H9 (cell line): ENCODE data around the gene GPS1. TPM values are rescaled to one million over a fixed set of nuclear protein-coding genes. Genes with fewer than 3 reads are reported as not detected.

ENCODE experiments used
- DNase-seq: peaks from one replicate; pipeline ENCODE4 v3.0.0-alpha.2; 2017
- H2AFZ ChIP-seq: one replicate; pipeline ENCODE4 v1.6.1; 2013; ENCODE audit warnings: mild to moderate bottlenecking, low read length, control low read depth, moderate library complexity
- H2AK5ac ChIP-seq: 2 replicates; pipeline ENCODE4 v1.6.1; 2013; ENCODE audit warnings: low read length, control low read depth, mixed read lengths; ENCODE audit not compliant: insufficient read length
- H2BK120ac ChIP-seq: one replicate; pipeline ENCODE4 v1.6.1; 2013; ENCODE audit warnings: low read depth, mild to moderate bottlenecking, low read length, control low read depth, inconsistent platforms; ENCODE audit not compliant: poor library complexity, severe bottlenecking
- H2BK12ac ChIP-seq: 2 replicates; pipeline ENCODE4 v1.6.1; 2013; ENCODE audit warnings: low read length, control low read depth, mixed read lengths, low read depth; ENCODE audit not compliant: insufficient read length
- H2BK15ac ChIP-seq: 2 replicates; pipeline ENCODE4 v1.6.1; 2013; ENCODE audit warnings: low read depth, low read length, control low read depth
- H2BK20ac ChIP-seq: one replicate; pipeline ENCODE4 v1.6.1; 2013; ENCODE audit warnings: low read depth, mild to moderate bottlenecking, low read length, control low read depth, inconsistent platforms; ENCODE audit not compliant: poor library complexity, severe bottlenecking
- H2BK5ac ChIP-seq: 2 replicates; pipeline ENCODE4 v1.6.1; 2013; ENCODE audit warnings: low read length, control low read depth, mixed read lengths; ENCODE audit not compliant: insufficient read length
- H3K14ac ChIP-seq: 2 replicates; pipeline ENCODE4 v1.6.1; 2013; ENCODE audit warnings: low read length, control low read depth; ENCODE audit not compliant: insufficient read depth
- H3K18ac ChIP-seq: 2 replicates; pipeline ENCODE4 v1.6.1; 2013; ENCODE audit warnings: low read depth, mild to moderate bottlenecking, mixed read lengths, low read length, control low read depth; ENCODE audit not compliant: insufficient read length
- H3K23ac ChIP-seq: 2 replicates; pipeline ENCODE4 v1.6.1; 2013; ENCODE audit warnings: low read length, control low read depth, mixed read lengths, low read depth; ENCODE audit not compliant: insufficient read length
- H3K23me2 ChIP-seq: 2 replicates; pipeline ENCODE4 v1.6.1; 2013; ENCODE audit warnings: low read depth, mild to moderate bottlenecking, mixed read lengths, low read length, control low read depth; ENCODE audit not compliant: insufficient read length, poor library complexity, severe bottlenecking
- H3K27ac ChIP-seq: 2 replicates; pipeline ENCODE4 v1.5.1; 2013; ENCODE audit warnings: low read length, control low read depth, mixed read lengths, low read depth; ENCODE audit not compliant: insufficient read length
- H3K27me3 ChIP-seq: 2 replicates; pipeline ENCODE4 v1.6.1; 2013; ENCODE audit warnings: low read length, control low read depth, inconsistent platforms; ENCODE audit not compliant: insufficient read depth
- H3K4ac ChIP-seq: 2 replicates; pipeline ENCODE4 v1.6.1; 2013; ENCODE audit warnings: low read depth, mild to moderate bottlenecking, control low read depth, inconsistent platforms, low read length, moderate library complexity
- H3K4me1 ChIP-seq: 2 replicates; pipeline ENCODE4 v1.6.1; 2013; ENCODE audit warnings: low read length, control low read depth, inconsistent platforms; ENCODE audit not compliant: insufficient read depth
- H3K4me2 ChIP-seq: 2 replicates; pipeline ENCODE4 v1.6.1; 2013; ENCODE audit warnings: low read length, control low read depth, mixed read lengths; ENCODE audit not compliant: insufficient read length, insufficient read depth
- H3K56ac ChIP-seq: 2 replicates; pipeline ENCODE4 v1.6.1; 2013; ENCODE audit warnings: low read depth, mild to moderate bottlenecking, mixed read lengths, low read length, control low read depth; ENCODE audit not compliant: insufficient read length
- H3K79me1 ChIP-seq: 2 replicates; pipeline ENCODE4 v1.6.1; 2013; ENCODE audit warnings: low read depth, mild to moderate bottlenecking, moderate library complexity, low read length, control low read depth, inconsistent platforms; ENCODE audit not compliant: insufficient read depth, poor library complexity, severe bottlenecking
- H3K79me2 ChIP-seq: 2 replicates; pipeline ENCODE4 v1.6.1; 2013; ENCODE audit warnings: low read length, control low read depth, inconsistent platforms; ENCODE audit not compliant: insufficient read depth
- H3K9ac ChIP-seq: 2 replicates; pipeline ENCODE4 v1.6.1; 2013; ENCODE audit warnings: low read length, control low read depth, mixed read lengths; ENCODE audit not compliant: insufficient read length; ENCODE audit errors: extremely low read depth
- H3K9me3 ChIP-seq: one replicate; pipeline ENCODE4 v1.6.1; 2013; ENCODE audit warnings: low read depth, low read length, inconsistent platforms; ENCODE audit not compliant: control insufficient read depth
- H3T11ph ChIP-seq: one replicate; pipeline ENCODE4 v1.6.1; 2013; ENCODE audit warnings: mild to moderate bottlenecking, low read length, control low read depth, inconsistent platforms
- H4K20me1 ChIP-seq: one replicate; pipeline ENCODE4 v1.6.1; 2013; ENCODE audit not compliant: control insufficient read depth, insufficient read length, insufficient read depth
- H4K5ac ChIP-seq: 2 replicates; pipeline ENCODE4 v1.6.1; 2013; ENCODE audit warnings: low read depth, mild to moderate bottlenecking, mixed read lengths, low read length, control low read depth; ENCODE audit not compliant: insufficient read length
- H4K8ac ChIP-seq: replicated peaks from 2 replicates; pipeline ENCODE4 v1.6.1; 2013; ENCODE audit warnings: low read length, control low read depth, mixed read lengths, low read depth; ENCODE audit not compliant: insufficient read length
- H4K91ac ChIP-seq: 2 replicates; pipeline ENCODE4 v1.6.1; 2013; ENCODE audit warnings: low read depth, mild to moderate bottlenecking, moderate library complexity, mixed read lengths, low read length, control low read depth; ENCODE audit not compliant: insufficient read length
- H3K27ac Mint-ChIP-seq, 3 experiments: 2 replicates in 2 of 3; 3 replicates in 1 of 3; pipeline ENCODE4 v1.8.0; 2020 to 2021; ENCODE audit warnings: mixed read lengths in 3 of 3, mild to moderate bottlenecking in 1 of 3, moderate library complexity in 1 of 3
- H3K27me3 Mint-ChIP-seq: 2 replicates; pipeline ENCODE4 v1.8.0; 2021; ENCODE audit warnings: low read depth, mild to moderate bottlenecking, moderate library complexity, mixed read lengths
- H3K36me3 Mint-ChIP-seq, 3 experiments: 2 replicates in 2 of 3; 3 replicates in 1 of 3; pipeline ENCODE4 v1.8.0; 2020 to 2021; ENCODE audit warnings: low read depth in 3 of 3, mixed read lengths in 3 of 3; ENCODE audit not compliant: insufficient read depth in 1 of 3
- H3K4me1 Mint-ChIP-seq, 2 experiments: 2 replicates each; pipeline ENCODE4 v1.8.0; 2020; ENCODE audit warnings: mixed read lengths in 2 of 2
- H3K4me3 Mint-ChIP-seq, 2 experiments: 2 replicates in 1 of 2; 3 replicates in 1 of 2; pipeline ENCODE4 v1.8.0; 2020 to 2021; ENCODE audit warnings: mild to moderate bottlenecking in 2 of 2, mixed read lengths in 2 of 2, moderate library complexity in 1 of 2
- H3K9me3 Mint-ChIP-seq, 2 experiments: 2 replicates in 1 of 2; 3 replicates in 1 of 2; pipeline ENCODE4 v1.8.0; 2020; ENCODE audit warnings: mild to moderate bottlenecking in 2 of 2, mixed read lengths in 2 of 2, moderate library complexity in 1 of 2
- whole genome bisulfite sequencing: extraction: QIAGEN DNeasy Blood & Tissue Kit; methylation state at CpG from one replicate; pipeline ENCODE4 v1.1.7; 2013; ENCODE audit warnings: missing lambda C conversion rate, low lambda C conversion rate, mixed read lengths; ENCODE audit not compliant: insufficient read length; ENCODE audit errors: extremely low coverage; 5-methylcytosine and 5-hydroxymethylcytosine counted together
- total RNA-seq: library from RNA; stranded (reverse); gene quantifications from 2 replicates; pipeline ENCODE4 v1.2.1, GENCODE V29; 2021
- TF ChIP-seq, protein P1 (sequence below): fragments of 200-600 bp; sonication (generic); conservative IDR thresholded peaks from 3 replicates; pipeline ENCODE4 v1.8.0; 2021; ENCODE audit warnings: antibody characterized with exemption, mild to moderate bottlenecking

The GPS1 gene
- total RNA-seq, 1 experiment from 2014 or later: 164 TPM

DNA sequence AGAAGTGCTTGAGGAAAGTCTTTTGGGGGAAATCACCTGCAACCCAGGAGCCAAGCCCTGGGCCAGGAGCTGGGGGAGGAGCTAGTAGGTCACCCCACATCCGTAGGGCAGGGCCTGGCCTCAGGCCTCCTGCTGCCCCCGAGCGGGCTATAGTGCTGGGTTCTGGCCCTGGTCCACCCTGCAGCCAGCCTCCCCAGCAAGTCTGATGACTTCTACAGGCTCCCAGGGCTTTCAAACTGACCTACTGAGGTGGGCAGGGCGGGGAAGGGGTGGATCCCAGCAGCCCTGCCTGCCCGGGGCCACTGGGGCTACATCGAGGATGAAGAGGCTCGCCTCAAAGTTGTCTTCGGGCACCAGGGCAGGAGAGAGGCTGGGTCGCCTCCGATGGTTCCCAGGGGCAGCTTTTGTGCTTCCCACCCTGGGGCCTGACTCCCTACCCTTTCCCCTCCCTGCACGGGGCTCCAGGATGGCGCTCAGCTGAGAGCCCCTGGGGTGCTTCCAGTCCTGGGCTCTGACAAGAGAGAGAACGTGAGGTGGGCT lies 34.0 kb upstream of the GPS1 start:
- Histone ChIP-seq H3K79me2 (no peaks in the 10 kb centered on the region), H2AFZ (no peak overlapping the region), H4K5ac (no peak overlapping the region), H3K23ac (no peak overlapping the region), H3K18ac (no peak overlapping the region), H3K27me3 (no peaks in the 10 kb centered on the region), H4K20me1 (no peaks in the 10 kb centered on the region), H3T11ph (no peak overlapping the region), H3K4me1 (no peaks in the 10 kb centered on the region), H2AK5ac (no peak overlapping the region), H3K56ac (no peak overlapping the region), H3K4ac (no peak overlapping the region), H2BK120ac (no peak overlapping the region), H2BK12ac (no peak overlapping the region), H3K9me3 (no peaks in the 10 kb centered on the region), H3K79me1 (peaks cover 5% of the 10 kb centered on the region), H2BK5ac (no peak overlapping the region), H2BK20ac (no peak overlapping the region), H3K27ac (no peak overlapping the region), H3K4me2 (no peak overlapping the region), H3K14ac (no peak overlapping the region), H2BK15ac (no peak overlapping the region), H3K23me2 (peaks cover 5% of the 10 kb centered on the region), H4K91ac (no peak overlapping the region), H3K9ac (no peak overlapping the region), H4K8ac (no peak overlapping the region)
- TF ChIP-seq, protein P1, sequence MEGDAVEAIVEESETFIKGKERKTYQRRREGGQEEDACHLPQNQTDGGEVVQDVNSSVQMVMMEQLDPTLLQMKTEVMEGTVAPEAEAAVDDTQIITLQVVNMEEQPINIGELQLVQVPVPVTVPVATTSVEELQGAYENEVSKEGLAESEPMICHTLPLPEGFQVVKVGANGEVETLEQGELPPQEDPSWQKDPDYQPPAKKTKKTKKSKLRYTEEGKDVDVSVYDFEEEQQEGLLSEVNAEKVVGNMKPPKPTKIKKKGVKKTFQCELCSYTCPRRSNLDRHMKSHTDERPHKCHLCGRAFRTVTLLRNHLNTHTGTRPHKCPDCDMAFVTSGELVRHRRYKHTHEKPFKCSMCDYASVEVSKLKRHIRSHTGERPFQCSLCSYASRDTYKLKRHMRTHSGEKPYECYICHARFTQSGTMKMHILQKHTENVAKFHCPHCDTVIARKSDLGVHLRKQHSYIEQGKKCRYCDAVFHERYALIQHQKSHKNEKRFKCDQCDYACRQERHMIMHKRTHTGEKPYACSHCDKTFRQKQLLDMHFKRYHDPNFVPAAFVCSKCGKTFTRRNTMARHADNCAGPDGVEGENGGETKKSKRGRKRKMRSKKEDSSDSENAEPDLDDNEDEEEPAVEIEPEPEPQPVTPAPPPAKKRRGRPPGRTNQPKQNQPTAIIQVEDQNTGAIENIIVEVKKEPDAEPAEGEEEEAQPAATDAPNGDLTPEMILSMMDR: no peak
- no peak overlapping the region for H3K4me3 Mint-ChIP-seq
- no peak overlapping the region for H3K27ac Mint-ChIP-seq
- no peaks in the 10 kb centered on the region for H3K9me3 Mint-ChIP-seq
- peaks cover 7 to 12% of the 10 kb centered on the region in 2 experiments for H3K4me1 Mint-ChIP-seq
- H3K27me3 Mint-ChIP-seq: no peaks in the 10 kb centered on the region
- no CpG with 5 or more reads among the region's 13 CpGs for WGBS
- H3K36me3 Mint-ChIP-seq: peaks cover 2 to 8% (median 3%) of the 10 kb centered on the region in 3 experiments; a peak in 4 of 7 replicates
- DNase-seq: no peak
